ENCODE data around the gene CTNNBL1.

The CTNNBL1 gene

DNA sequence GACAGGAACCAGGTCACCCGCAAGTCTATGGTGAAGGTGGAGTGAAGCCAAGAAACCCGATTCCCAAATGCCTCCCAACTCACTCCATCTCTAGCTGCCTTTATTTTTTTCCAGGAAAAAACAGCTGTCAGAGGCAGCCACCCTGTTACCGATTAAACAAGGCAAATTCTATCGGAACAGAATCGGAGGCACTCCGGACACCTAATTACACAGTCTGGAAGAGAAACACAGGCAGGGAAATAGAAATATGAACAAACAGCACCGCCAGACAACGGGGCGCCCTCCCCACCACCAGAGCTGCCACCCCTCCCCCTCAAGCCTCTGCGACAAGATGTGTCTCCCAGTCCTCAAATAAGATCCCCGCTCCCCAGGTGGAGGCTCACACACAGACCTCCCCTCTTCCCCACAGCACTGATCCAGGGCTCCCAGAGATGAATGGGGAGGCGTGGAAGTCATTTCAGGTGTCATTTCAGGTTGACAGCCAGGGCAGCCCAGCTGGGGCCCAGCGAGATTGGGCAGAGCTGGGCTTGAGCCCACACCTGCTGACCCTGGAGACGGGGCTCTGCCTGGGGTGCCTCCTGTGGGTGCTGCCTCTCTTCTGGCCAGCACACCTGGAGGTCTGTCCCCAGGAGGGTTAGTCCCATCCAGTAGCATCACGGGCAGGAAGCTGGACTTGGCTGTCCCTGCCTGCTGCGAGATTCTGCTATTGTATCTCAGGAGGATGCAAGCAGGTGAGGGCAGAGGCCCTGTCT is 189.3 kb downstream of the CTNNBL1 start:
- DNase-seq = peak; percentile 93

DNA sequence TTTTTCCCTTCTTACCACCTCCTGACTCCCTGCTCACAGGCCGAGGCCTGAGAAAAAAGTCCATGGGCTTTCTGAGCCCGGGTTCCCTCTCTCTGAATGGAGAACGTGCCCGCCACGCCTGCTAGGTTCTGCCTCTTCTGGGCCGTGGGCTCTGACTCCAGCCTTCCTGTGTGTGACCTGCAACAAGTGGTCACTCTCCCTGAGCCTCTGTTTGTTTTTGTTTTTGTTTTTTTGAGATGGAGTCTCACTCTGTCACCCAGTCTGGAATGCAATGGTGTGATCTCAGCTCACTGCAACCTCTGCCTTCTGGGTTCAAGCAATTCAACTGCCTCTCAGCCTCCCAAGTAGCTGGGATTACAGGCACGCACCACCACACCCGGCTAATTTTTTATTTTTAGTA is 191.2 kb downstream of the CTNNBL1 start:
- no peak for DNase-seq

DNA sequence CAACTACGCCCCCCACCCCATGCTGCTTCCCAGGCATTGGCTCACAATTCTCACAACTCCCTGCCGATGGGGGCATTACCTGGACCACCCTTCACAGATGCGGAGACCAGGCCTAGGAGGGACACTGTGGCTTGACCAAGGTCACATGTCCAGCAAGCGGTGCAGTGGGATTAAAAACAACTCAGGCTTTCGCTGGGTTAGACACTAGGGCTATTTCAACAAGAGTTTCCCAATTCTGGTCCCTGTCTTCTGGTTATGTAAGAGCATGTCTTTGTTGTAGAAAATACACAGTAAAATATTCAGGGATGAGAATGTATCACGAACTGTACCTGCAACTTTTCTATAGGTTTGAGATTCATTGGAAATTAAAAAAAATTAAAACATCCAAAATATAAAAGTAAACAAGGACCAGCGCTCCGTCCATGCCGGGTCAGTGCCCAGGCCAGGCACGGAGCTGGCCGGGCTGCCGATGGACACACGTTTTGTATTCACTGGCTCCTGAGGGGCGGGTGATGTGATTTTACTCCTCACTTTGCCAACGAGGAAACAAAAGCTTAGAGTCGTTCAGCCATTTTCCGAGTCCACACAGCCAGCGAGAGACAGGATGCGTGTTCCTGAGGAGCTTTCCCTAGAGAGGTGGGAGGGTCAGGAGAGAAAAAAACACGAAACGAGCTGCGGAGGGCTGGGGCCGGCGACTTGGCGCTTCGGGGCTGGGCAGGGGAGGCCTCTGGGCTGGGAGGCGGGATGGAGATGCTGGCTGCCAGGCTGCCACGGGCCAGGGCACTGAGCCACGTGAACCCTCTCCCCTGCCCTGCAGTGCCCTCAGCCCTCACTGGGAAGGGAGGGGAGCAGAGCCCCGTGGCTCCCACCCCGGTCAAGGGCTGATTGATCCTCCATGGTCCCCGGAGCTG is 192.0 kb downstream of the CTNNBL1 start:
- no peak for DNase-seq

GRCh38 chr20:37886851-37887297 is 193.0 kb downstream of the CTNNBL1 start:
- DNase-seq = no peak

GRCh38 chr20:37888641-37889040 is 194.8 kb downstream of the CTNNBL1 start:
- DNase-seq = no peak

DNA sequence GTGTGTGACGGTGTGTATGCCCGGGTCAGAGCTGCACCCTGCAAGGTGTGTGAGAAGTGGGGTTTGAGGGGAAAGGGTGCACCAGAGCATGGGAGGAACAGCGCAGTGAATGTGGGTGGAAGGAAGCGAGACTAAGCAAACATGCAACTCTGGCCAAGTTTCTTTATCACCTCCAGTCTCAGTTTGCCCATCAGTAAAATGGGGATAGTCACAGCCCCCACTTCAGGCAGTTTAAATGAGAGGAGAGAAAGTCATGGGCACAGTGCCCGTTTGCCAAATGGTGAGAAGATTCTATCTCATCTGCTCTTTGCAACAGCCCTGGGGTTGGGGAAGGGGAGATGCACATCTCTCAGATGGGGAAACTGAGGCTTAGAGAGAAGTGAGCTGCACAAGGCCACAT is 196.3 kb downstream of the CTNNBL1 start:
- DNase-seq = no peak

DNA sequence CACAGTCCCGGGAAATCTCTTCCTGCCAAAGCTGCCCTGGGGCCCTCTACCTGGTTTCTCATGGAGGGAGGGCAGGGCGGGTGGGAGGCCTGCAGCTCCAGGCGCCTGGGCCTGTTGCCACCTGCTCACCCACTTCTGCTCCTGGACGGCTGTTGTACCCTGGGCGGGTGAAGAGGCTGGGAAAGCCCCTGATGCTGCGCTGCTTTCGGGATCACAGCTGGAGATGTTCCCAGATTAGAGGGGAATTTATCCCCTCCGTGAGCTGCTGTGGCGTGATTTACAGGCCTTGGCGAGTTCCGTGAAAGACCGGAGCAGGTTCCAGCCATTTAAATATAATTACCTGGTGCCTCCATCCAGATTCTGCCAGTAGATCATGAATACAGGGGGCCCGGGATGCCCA is 196.8 kb downstream of the CTNNBL1 start:
- DNase-seq = no peak

DNA sequence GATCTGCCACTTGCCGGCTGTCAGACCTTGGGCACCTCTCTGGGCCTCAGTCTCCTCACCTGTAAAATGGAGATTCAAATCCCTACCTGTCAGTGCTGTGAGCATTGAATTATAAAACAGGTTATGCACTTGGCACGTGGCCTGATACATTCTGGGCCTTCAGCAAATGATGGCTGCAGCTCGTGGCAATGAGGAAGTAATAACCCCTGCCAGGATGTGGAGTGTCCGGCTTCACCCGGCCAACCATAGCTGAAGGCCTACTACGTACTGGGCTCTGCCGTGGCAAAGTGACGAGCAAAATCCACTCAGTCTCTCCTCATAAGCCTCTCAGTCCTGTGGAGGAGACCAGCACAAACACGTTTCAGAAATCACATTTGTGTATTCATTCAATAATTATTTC is 198.2 kb downstream of the CTNNBL1 start:
- no peak for DNase-seq

DNA sequence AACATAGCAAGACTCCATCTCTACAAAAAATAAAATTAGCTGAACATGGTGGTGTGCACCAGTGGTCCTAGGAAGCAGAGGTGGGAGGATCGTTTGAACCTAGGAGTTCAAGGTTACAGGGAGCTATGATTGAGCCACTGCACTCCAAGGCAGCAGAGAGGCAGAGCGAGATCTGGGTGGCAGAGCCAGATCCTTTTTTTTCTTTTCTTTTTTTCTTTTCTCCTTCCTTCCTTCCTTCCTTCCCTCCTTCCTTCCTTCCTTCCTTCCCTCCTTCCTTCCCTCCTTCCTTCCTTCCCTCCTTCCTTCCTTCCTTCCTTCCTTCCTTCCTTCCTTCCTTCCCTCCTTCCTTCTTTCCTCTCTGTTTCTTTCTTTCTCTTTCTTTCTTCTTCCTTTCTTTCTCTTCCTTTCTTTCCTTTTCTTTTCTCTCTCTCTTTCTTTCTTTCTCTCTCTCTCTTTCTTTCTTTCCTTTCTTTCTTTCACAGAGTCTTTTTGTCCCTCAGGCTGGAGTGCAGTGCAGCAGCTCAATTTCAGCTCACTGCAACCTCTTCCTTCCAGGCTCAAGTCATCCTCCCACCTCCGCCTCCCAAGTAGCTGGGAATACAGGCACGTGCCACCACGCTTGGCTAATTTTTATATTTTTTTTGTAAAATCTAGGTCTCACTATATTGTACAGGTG is 199.9 kb downstream of the CTNNBL1 start:
- no peak for DNase-seq

- no peak for DNase-seq
Measured at GRCh38 chr20:37894454-37894853, 200.6 kb downstream of the CTNNBL1 start.

DNA sequence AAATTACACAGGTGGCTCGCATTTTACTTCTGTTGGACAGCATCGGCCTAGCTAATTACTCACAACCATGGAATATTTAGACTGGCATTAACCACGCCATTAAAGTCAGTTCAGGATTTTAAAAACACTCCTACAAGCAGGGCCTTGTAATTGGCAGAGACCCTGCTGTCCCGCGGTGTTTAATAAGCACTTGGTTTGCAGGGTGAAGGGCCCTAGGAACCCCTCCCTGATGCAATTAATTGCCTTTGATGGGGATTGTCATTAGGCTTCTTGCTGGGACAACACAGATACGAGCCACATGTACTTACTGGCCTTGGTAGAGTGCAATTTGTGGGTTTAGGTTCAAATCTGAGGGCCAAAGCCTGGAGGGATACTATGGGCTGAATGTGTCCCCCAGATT is 201.3 kb downstream of the CTNNBL1 start:
- peak; percentile 77 for DNase-seq

DNA sequence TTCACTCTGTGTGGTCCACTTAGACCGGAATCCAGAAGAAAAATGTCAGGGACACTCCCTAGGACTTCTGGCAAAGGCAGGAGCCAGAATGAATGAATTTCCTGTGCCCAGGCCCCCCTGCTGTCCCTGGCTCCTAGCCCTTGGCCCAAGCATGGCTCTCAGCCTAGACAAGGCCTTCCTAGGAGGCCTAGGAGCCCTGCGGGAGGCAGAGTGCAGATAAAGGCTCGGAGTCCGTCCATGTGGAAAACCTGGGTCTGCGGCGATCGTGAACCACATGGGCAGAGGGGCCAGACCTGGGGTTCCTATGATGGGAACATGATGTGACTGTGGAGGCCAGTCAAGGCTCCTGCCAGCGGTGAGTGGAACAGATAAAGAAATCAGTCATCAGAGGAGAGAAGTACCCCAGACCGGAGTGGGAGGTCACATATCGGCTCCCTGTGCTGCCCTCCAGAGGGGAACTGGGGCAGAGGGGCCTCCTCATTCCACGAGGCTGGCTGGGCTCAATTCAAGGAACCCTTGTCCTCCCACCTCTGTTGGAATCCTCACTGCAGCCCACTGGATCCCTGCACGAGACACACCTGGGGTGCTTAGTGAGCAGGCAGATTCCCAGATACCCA is 203.2 kb downstream of the CTNNBL1 start:
- DNase-seq = peak; percentile 54

- no peak for DNase-seq
Measured at GRCh38 chr20:37898233-37899104, 204.6 kb downstream of the CTNNBL1 start.

- DNase-seq = no peak
Measured at GRCh38 chr20:37899105-37900045, 205.5 kb downstream of the CTNNBL1 start.

DNA sequence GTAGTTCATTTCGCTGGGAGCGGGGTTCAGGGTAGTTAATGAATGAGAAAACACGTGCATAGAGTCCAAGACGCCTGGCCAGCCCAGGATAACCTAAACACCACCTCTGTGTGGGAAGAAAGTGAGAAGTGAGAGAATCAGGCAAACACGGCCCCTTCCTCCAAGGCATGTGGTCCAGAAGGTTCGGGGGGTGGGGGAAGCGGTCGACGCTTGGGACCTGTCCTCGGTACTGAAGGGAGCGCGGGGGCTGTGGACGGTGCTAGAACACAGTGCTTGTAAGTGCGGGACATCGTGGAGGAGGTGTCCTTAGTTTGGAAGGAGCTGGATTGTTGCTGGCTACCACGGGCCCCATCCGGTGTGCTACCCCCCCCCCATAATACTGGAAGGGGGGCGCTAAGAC is 207.4 kb downstream of the CTNNBL1 start:
- no peak for DNase-seq

GRCh38 chr20:37901654-37902503 is 208.0 kb downstream of the CTNNBL1 start:
- DNase-seq = peak; percentile 87

- peak; percentile 74 for DNase-seq
Measured at GRCh38 chr20:37902504-37903313, 208.9 kb downstream of the CTNNBL1 start, which contains the start of gene VSTM2L. TSS of gene VSTM2L (plus strand) at chr20:37903127. CDS start at chr20:37903351, 224 bp downstream.

DNA sequence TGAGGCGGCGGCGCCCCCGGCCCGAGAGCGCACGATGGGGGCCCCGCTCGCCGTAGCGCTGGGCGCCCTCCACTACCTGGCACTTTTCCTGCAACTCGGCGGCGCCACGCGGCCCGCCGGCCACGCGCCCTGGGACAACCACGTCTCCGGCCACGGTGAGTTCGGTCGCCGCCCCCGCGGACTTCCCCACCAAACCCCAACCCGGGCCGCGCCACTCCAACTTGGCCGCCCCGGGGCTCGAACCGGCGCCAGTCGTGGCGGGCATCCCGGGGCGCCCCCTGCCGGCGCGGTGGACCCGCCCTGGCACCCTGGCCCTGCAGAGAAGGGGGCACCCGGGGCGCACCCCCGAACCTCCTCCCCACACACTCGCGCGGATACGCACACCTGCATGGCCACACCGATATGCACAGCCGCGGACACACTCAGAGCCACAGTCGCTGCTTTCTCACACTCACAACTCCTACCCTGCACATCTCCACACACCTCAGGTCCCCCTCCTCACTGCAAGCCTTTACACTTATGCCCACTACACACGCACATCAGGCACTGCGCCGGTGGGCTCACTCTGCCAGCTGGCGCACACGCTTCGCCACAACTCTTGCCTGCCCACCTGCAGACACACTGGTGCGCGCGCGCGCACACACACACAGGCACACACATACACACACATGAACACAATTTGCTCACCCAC is 209.6 kb downstream of the CTNNBL1 start:
- no peak for DNase-seq

All from NCI-H146 (cell line).